Brain microvascular endothelial cell (primary cell): ENCODE results near the gene PARP9.
"Not testable (repeated sequence)": the region's sequence is repeated elsewhere in the genome, so short reads cannot be mapped to it uniquely, and the experiment has no call there.

Experiments
- DNase-seq: peaks from one replicate; pipeline ENCODE4 v3.0.0-alpha.2; 2020
- H3K27ac ChIP-seq: fragments of 250-450 bp; sonication (Bioruptor Pico); 2 replicates; pipeline ENCODE4 v1.5.1; 2020; ENCODE audit warnings: mild to moderate bottlenecking, moderate library complexity
- H3K27me3 ChIP-seq: fragments of 250-450 bp; sonication (Bioruptor Pico); replicated peaks from 2 replicates; pipeline ENCODE4 v1.5.1; 2020; ENCODE audit warnings: mild to moderate bottlenecking
- H3K36me3 ChIP-seq: fragments of 250-450 bp; sonication (Bioruptor Pico); replicated peaks from 2 replicates; pipeline ENCODE4 v1.5.1; 2020; ENCODE audit warnings: mild to moderate bottlenecking
- H3K4me3 ChIP-seq: 2 replicates; pipeline ENCODE4 v1.5.1; 2011; ENCODE audit warnings: low read depth, mild to moderate bottlenecking, control low read depth, low read length, moderate library complexity
- CTCF ChIP-seq: IDR thresholded peaks from 2 replicates; pipeline ENCODE4 v1.5.1; 2011; ENCODE audit warnings: low read depth, mild to moderate bottlenecking, moderate library complexity, low read length, control low read depth, inconsistent platforms; ENCODE audit errors: missing control alignments
- in situ Hi-C: cut with HindIII; loops from 2 replicates; pipeline ENCODE4 v1.10.0; 2017; ENCODE audit warnings: low sequenced_read_pairs, low pct_ligation_motif_present

PARP9 gene

GRCh38 chr3:122502139-122502538 lies 62.0 kb downstream of the PARP9 start:
- no peak for DNase-seq
- Histone ChIP-seq H3K4me3 (no peak overlapping the region), H3K27ac (no peak overlapping the region), H3K36me3 (no peaks in the 10 kb centered on the region), H3K27me3 (no peaks in the 10 kb centered on the region)
- TF ChIP-seq CTCF = no peak
- in situ Hi-C loops = no loop called here

- H3K36me3 ChIP-seq, H3K27ac ChIP-seq, DNase-seq, in situ Hi-C loops, H3K4me3 ChIP-seq, H3K27me3 ChIP-seq: not testable (repeated sequence)
Observed at GRCh38 chr3:122500964-122501363, 63.1 kb downstream of the PARP9 start.

GRCh38 chr3:122498152-122498551 lies 65.9 kb downstream of the PARP9 start:
- Histone ChIP-seq H3K27me3 (no peaks in the 10 kb centered on the region), H3K36me3 (peaks cover 7% of the 10 kb centered on the region), H3K4me3 (no peak overlapping the region), H3K27ac (no peak overlapping the region)
- in situ Hi-C loops = no loop called here
- no peak for DNase-seq
- TF ChIP-seq CTCF = no peak

- H3K36me3 ChIP-seq = peaks cover 7% of the 10 kb centered on the region
- no peak overlapping the region for H3K4me3 ChIP-seq
- H3K27me3 ChIP-seq = no peaks in the 10 kb centered on the region
- DNase-seq = peak; percentile 82
- no peak overlapping the region for H3K27ac ChIP-seq
- TF ChIP-seq CTCF = no peak
- in situ Hi-C loops = no loop called here
Observed at GRCh38 chr3:122497425-122497824, 66.7 kb downstream of the PARP9 start.

GRCh38 chr3:122496508-122496907 lies 67.6 kb downstream of the PARP9 start:
- no peak for TF ChIP-seq CTCF
- Histone ChIP-seq H3K4me3 (no peak overlapping the region), H3K27ac (no peak overlapping the region), H3K27me3 (no peaks in the 10 kb centered on the region), H3K36me3 (peaks cover 7% of the 10 kb centered on the region)
- in situ Hi-C loops = no loop called here
- no peak for DNase-seq

- Histone ChIP-seq H3K4me3 (no peak overlapping the region), H3K36me3 (peaks cover 8% of the 10 kb centered on the region), H3K27ac (no peak overlapping the region), H3K27me3 (no peaks in the 10 kb centered on the region)
- DNase-seq = peak; percentile 40
- in situ Hi-C loops = no loop called here
- no peak for TF ChIP-seq CTCF
Observed at GRCh38 chr3:122493296-122493695, 70.8 kb downstream of the PARP9 start.
